K562 (cell line): Measurements from ENCODE around the gene PLXNB2. TPM values are rescaled to one million over a fixed set of nuclear protein-coding genes. Genes with fewer than 3 reads are reported as not detected.

Experiments used
- CREM ChIP-seq: IDR thresholded peaks from 2 replicates; pipeline ENCODE4 v1.6.1; 2014; ENCODE audit warnings: antibody characterized with exemption, low read depth
- CSDE1 ChIP-seq, 2 experiments: fragments of 450-650 bp; IDR thresholded peaks; 2 replicates each; pipeline ENCODE4 v1.6.1; 2016; ENCODE audit warnings: mild to moderate bottlenecking in 1 of 2
- CXXC5 ChIP-seq: fragments of 250-450 bp; sonication (Bioruptor Pico); IDR thresholded peaks from 2 replicates; pipeline ENCODE4 v1.8.0; 2022; ENCODE audit warnings: inconsistent platforms, mild to moderate bottlenecking, moderate library complexity
- DIDO1 ChIP-seq: fragments of 450-650 bp; IDR thresholded peaks from 2 replicates; pipeline ENCODE4 v1.6.1; 2016; ENCODE audit warnings: low read depth, missing biosample characterization, missing genetic modification characterization
- EP400 ChIP-seq: fragments of 450-650 bp; IDR thresholded peaks from 2 replicates; pipeline ENCODE4 v1.6.1; 2017; ENCODE audit warnings: antibody characterized with exemption, mild to moderate bottlenecking, moderate library complexity
- ESRRA ChIP-seq: fragments of 450-650 bp; IDR thresholded peaks from 2 replicates; pipeline ENCODE4 v1.6.1; 2014; ENCODE audit warnings: low read depth, mild to moderate bottlenecking, moderate library complexity, borderline replicate concordance
- FOXA3 ChIP-seq, 2 experiments: fragments of 450-650 bp in 1 of 2; sonication (generic) in 1 of 2; formaldehyde crosslinking; IDR thresholded peaks in 1 of 2; conservative IDR thresholded peaks in 1 of 2; 2 replicates each; pipeline versions ENCODE4 v1.4.0 to v1.8.0; 2020 to 2022; ENCODE audit warnings: mild to moderate bottlenecking in 2 of 2, missing genetic modification reagents in 1 of 2
- HCFC1 ChIP-seq: IDR thresholded peaks from 2 replicates; pipeline ENCODE4 v1.6.1; 2012; ENCODE audit warnings: low read depth, low read length, improper control_type of control experiment
- HDAC2 ChIP-seq: fragments of 450-650 bp; IDR thresholded peaks from 2 replicates; pipeline ENCODE4 v1.6.1; 2016; ENCODE audit warnings: mild to moderate bottlenecking
- JUN ChIP-seq, 2 experiments: sonication (generic) in 1 of 2; formaldehyde crosslinking in 1 of 2; IDR thresholded peaks; 2 replicates each; pipeline versions ENCODE4 v1.6.1 to v1.8.0; 2012 to 2022; ENCODE audit warnings: borderline replicate concordance in 2 of 2, mild to moderate bottlenecking in 2 of 2, improper control_type of control experiment in 1 of 2, low read depth in 1 of 2, low read length in 1 of 2, missing genetic modification reagents in 1 of 2
- JUND ChIP-seq, 2 experiments: IDR thresholded peaks; 2 replicates in 1 of 2; 3 replicates in 1 of 2; pipeline ENCODE4 v1.6.1; 2011; ENCODE audit warnings: borderline replicate concordance in 2 of 2, low read depth in 2 of 2, low read length in 2 of 2, improper control_type of control experiment in 1 of 2, missing biosample characterization in 1 of 2, missing genetic modification characterization in 1 of 2, missing genetic modification reagents in 1 of 2
- KHSRP ChIP-seq: fragments of 450-650 bp; IDR thresholded peaks from 2 replicates; pipeline ENCODE4 v1.6.1; 2017
- NFYB ChIP-seq: IDR thresholded peaks from 2 replicates; pipeline ENCODE4 v1.6.1; 2011; ENCODE audit warnings: mild to moderate bottlenecking, moderate library complexity; ENCODE audit not compliant: insufficient read length; ENCODE audit errors: extremely low read depth
- NR2C2 ChIP-seq, 2 experiments: fragments of 200-800 bp in 1 of 2; sonication (Bioruptor generic) in 1 of 2; sonication (generic) in 1 of 2; formaldehyde crosslinking in 1 of 2; IDR thresholded peaks; 2 replicates each; pipeline versions ENCODE4 v1.6.1 to v1.8.0; 2016 to 2022; ENCODE audit warnings: mild to moderate bottlenecking in 1 of 2, missing compliant biosample characterization in 1 of 2, missing genetic modification characterization in 1 of 2, missing genetic modification reagents in 1 of 2
- NR2F6 ChIP-seq: fragments of 450-650 bp; formaldehyde crosslinking; IDR thresholded peaks from 2 replicates; pipeline ENCODE4 v1.4.0; 2020; ENCODE audit warnings: mild to moderate bottlenecking
- PHF20 ChIP-seq: fragments of 450-650 bp; IDR thresholded peaks from 2 replicates; pipeline ENCODE4 v1.6.1; 2018; ENCODE audit not compliant: partially characterized antibody
- POLR2H ChIP-seq: IDR thresholded peaks from 2 replicates; pipeline ENCODE4 v1.6.1; 2016; ENCODE audit warnings: missing genetic modification characterization, low read depth, mild to moderate bottlenecking, control low read depth, missing compliant biosample characterization, moderate library complexity
- RBBP5 ChIP-seq: fragments of 200-600 bp; sonication (generic); IDR thresholded peaks from 2 replicates; pipeline ENCODE4 v1.6.1; 2012; ENCODE audit warnings: borderline replicate concordance, mild to moderate bottlenecking, low read length, control low read depth, inconsistent platforms; ENCODE audit not compliant: insufficient read depth, poor library complexity, severe bottlenecking
- SREBF1 ChIP-seq: fragments of 150-350 bp; IDR thresholded peaks from 2 replicates; pipeline ENCODE4 v1.6.1; 2014; ENCODE audit warnings: antibody characterized with exemption, low read depth, low read length, borderline replicate concordance
- STAT5A ChIP-seq: IDR thresholded peaks from 2 replicates; pipeline ENCODE4 v1.6.1; 2012; ENCODE audit warnings: low read length, inconsistent platforms, borderline replicate concordance
- U2AF1 ChIP-seq: fragments of 200-400 bp; formaldehyde crosslinking; optimal IDR thresholded peaks from 2 replicates; pipeline ENCODE3; 2017; ENCODE audit warnings: mild to moderate bottlenecking, low read depth, low read length, moderate library complexity
- ZZZ3 ChIP-seq: fragments of 450-650 bp; IDR thresholded peaks from 2 replicates; pipeline ENCODE4 v1.6.1; 2016; ENCODE audit warnings: antibody characterized with exemption, mild to moderate bottlenecking, moderate library complexity
- polyA plus RNA-seq, 8 experiments: library from polyadenylated mRNA; depleted of rRNA in 4 of 8; stranded (reverse) in 5 of 8; unstranded in 3 of 8; fragments of >200 nt; fragmentation: Nextera tagmentation in 2 of 8; fragmentation: Illumina TruSeq in 1 of 8; extraction: Ambion mirVana in 2 of 8; extraction: Trizol in 1 of 8; gene quantifications; 2 replicates each; pipeline versions ENCODE4 v1.2.1 to v1.2.3, GENCODE V29; 2011 to 2014; ENCODE audit warnings: inconsistent platforms in 1 of 8, missing spikeins in 1 of 8
- total RNA-seq, 7 experiments: library from RNA; depleted of rRNA in 6 of 7; stranded (reverse); fragments of >200 nt in 6 of 7; fragmentation: Illumina TruSeq in 2 of 7; extraction: Trizol in 2 of 7; gene quantifications; 2 replicates each; pipeline versions ENCODE4 v1.2.1 to v1.2.3, GENCODE V29; 2011 to 2021; ENCODE audit warnings: low replicate concordance in 1 of 7
- TF ChIP-seq, protein P1 (sequence below): sonication (generic); formaldehyde crosslinking; IDR thresholded peaks from 2 replicates; pipeline ENCODE4 v1.8.1; 2023; ENCODE audit warnings: mild to moderate bottlenecking, missing genetic modification reagents
- TF ChIP-seq, protein P2 (sequence below): fragments of 250-450 bp; sonication (Bioruptor Pico); IDR thresholded peaks from 2 replicates; pipeline ENCODE4 v1.4.0; 2020

The PLXNB2 gene
- total and polyA plus RNA-seq, 9 of the 15 experiments (the other 6 are each of a cell fraction or from before 2014, with no cell fraction given), result 0.15 to 45.1 (median 13.6) TPM

GRCh38 chr22:50244420-50245213, 62.8 kb downstream of the PLXNB2 start, which contains the start of gene TUBGCP6 (continued):
- peak; percentile 41; the same call in 1 of the 2 replicates for TF ChIP-seq JUND (IDR thresholded peaks at IDR 0.05; ENCODE audit: borderline replicate concordance, low read depth, low read length)
- no peak for TF ChIP-seq JUND (tag; IDR thresholded peaks at IDR 0.05; ENCODE audit: borderline replicate concordance, low read depth, low read length)
- TF ChIP-seq U2AF1, result peak; percentile 51
- peak; percentile 93 for TF ChIP-seq PHF20
- peak; percentile 55; the same call in 1 of the 2 replicates for TF ChIP-seq POLR2H
- peak; percentile 91 for TF ChIP-seq RBBP5
- TF ChIP-seq FOXA3 (CRISPR knock-in tag; conservative IDR thresholded peaks at IDR 0.05 in 1 of 2, IDR thresholded peaks at IDR 0.05 in 1 of 2), result peak; percentile 34 to 52; a peak in 3 of 4 replicates
- no peak for TF ChIP-seq JUN (IDR thresholded peaks at IDR 0.05; ENCODE audit: borderline replicate concordance, low read depth, low read length)
- TF ChIP-seq JUN (CRISPR knock-in tag; IDR thresholded peaks at IDR 0.05; ENCODE audit: borderline replicate concordance), result 0 out of 2 replicates have a peak, but pooled peaks have one; percentile 55
- peak; percentile 95 for TF ChIP-seq CXXC5 (CRISPR knock-in tag)
- TF ChIP-seq ESRRA, result peak; percentile 23; the same call in 1 of the 2 replicates
- TF ChIP-seq KHSRP, result peak; percentile 88
- TF ChIP-seq EP400, result peak; percentile 90
- TF ChIP-seq NR2C2 (CRISPR knock-in tag; IDR thresholded peaks at IDR 0.05), result 0 out of 2 replicates have a peak, but pooled peaks have one; percentile 49
- TF ChIP-seq NR2C2 (tag; IDR thresholded peaks at IDR 0.05), result peak; percentile 40; the same call in 1 of the 2 replicates
- TF ChIP-seq, protein P1, sequence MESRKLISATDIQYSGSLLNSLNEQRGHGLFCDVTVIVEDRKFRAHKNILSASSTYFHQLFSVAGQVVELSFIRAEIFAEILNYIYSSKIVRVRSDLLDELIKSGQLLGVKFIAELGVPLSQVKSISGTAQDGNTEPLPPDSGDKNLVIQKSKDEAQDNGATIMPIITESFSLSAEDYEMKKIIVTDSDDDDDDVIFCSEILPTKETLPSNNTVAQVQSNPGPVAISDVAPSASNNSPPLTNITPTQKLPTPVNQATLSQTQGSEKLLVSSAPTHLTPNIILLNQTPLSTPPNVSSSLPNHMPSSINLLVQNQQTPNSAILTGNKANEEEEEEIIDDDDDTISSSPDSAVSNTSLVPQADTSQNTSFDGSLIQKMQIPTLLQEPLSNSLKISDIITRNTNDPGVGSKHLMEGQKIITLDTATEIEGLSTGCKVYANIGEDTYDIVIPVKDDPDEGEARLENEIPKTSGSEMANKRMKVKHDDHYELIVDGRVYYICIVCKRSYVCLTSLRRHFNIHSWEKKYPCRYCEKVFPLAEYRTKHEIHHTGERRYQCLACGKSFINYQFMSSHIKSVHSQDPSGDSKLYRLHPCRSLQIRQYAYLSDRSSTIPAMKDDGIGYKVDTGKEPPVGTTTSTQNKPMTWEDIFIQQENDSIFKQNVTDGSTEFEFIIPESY (CRISPR knock-in tag), result 0 out of 2 replicates have a peak, but pooled peaks have one; percentile 42
- TF ChIP-seq DIDO1, result peak; percentile 78; the same call in 1 of the 2 replicates
- no peak for TF ChIP-seq NR2F6 (CRISPR knock-in tag)
- TF ChIP-seq HDAC2, result peak; percentile 56; the same call in 1 of the 2 replicates
- TF ChIP-seq, protein P2, sequence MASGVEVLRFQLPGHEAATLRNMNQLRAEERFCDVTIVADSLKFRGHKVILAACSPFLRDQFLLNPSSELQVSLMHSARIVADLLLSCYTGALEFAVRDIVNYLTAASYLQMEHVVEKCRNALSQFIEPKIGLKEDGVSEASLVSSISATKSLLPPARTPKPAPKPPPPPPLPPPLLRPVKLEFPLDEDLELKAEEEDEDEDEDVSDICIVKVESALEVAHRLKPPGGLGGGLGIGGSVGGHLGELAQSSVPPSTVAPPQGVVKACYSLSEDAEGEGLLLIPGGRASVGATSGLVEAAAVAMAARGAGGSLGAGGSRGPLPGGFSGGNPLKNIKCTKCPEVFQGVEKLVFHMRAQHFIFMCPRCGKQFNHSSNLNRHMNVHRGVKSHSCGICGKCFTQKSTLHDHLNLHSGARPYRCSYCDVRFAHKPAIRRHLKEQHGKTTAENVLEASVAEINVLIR (CRISPR knock-in tag), result peak; percentile 97
- TF ChIP-seq NFYB, result peak; percentile 63
- TF ChIP-seq ZZZ3, result no peak
- TF ChIP-seq CREM, result peak; percentile 100
- TF ChIP-seq SREBF1, result no peak
- TF ChIP-seq STAT5A, result no peak
- TF ChIP-seq CSDE1 (IDR thresholded peaks at IDR 0.05), result peak in 1 of 2 experiments; percentile 77; a peak in 1 of 4 replicates
- TF ChIP-seq HCFC1, result peak; percentile 84
